ENCODE measurements around the gene APBA2.
"Not testable (repeated sequence)": the region's sequence is repeated elsewhere in the genome, so short reads cannot be mapped to it uniquely, and the experiment has no call there.

The APBA2 gene

GRCh38 chr15:28885630-28886430 is at the start of gene APBA2:
Gene APBA2, plus strand, starts transcription at chr15:28885974. Its CDS starts 167,911 bp downstream, at chr15:29053885.
- no peak for FAIRE-seq

- not testable (repeated sequence) for FAIRE-seq
These were observed 45.5 kb upstream of the APBA2 start for GRCh38 chr15:28840285-28840684.

- not testable (repeated sequence) for FAIRE-seq
These were observed 43.6 kb upstream of the APBA2 start for GRCh38 chr15:28842210-28842609.

- not testable (repeated sequence) for FAIRE-seq
These were observed 42.3 kb upstream of the APBA2 start for GRCh38 chr15:28843520-28843919.

GRCh38 chr15:28844147-28844546 is 41.6 kb upstream of the APBA2 start:
- not testable (repeated sequence) for FAIRE-seq

GRCh38 chr15:28847247-28847646 is 38.5 kb upstream of the APBA2 start:
- FAIRE-seq: not testable (repeated sequence)

- not testable (repeated sequence) for FAIRE-seq
These were observed 37.8 kb upstream of the APBA2 start for GRCh38 chr15:28847959-28848358.

- FAIRE-seq: not testable (repeated sequence)
These were observed 37.3 kb upstream of the APBA2 start, which contains the start of gene GOLGA6L7 for GRCh38 chr15:28848521-28848920. Gene GOLGA6L7, minus strand, starts transcription at chr15:28848644. Its CDS starts 95 bp downstream, at chr15:28848549.

- not testable (repeated sequence) for FAIRE-seq
These were observed 36.5 kb upstream of the APBA2 start for GRCh38 chr15:28849271-28849670.

- not testable (repeated sequence) for FAIRE-seq
These were observed 36.0 kb upstream of the APBA2 start for GRCh38 chr15:28849766-28850165.

GRCh38 chr15:28853654-28854053 is 32.1 kb upstream of the APBA2 start:
- FAIRE-seq: not testable (repeated sequence)

- FAIRE-seq: not testable (repeated sequence)
These were observed 31.2 kb upstream of the APBA2 start for GRCh38 chr15:28854578-28854977.

GRCh38 chr15:28861031-28861534 is 24.7 kb upstream of the APBA2 start:
- FAIRE-seq: no peak

- not testable (repeated sequence) for FAIRE-seq
These were observed 24.0 kb upstream of the APBA2 start for GRCh38 chr15:28861589-28862293.

GRCh38 chr15:28868744-28869345 is 16.9 kb upstream of the APBA2 start:
- no peak for FAIRE-seq

- no peak for FAIRE-seq
These were observed 14.6 kb upstream of the APBA2 start for GRCh38 chr15:28871168-28871567.

- FAIRE-seq: no peak
These were observed 12.8 kb upstream of the APBA2 start for GRCh38 chr15:28873006-28873405.

GRCh38 chr15:28873585-28874190 is 12.1 kb upstream of the APBA2 start:
- no peak for FAIRE-seq

GRCh38 chr15:28875461-28876000 is 10.2 kb upstream of the APBA2 start:
- no peak for FAIRE-seq

- no peak for FAIRE-seq
These were observed 9.5 kb upstream of the APBA2 start for GRCh38 chr15:28876131-28876844.

GRCh38 chr15:28876845-28877185 is 9.0 kb upstream of the APBA2 start:
- no peak for FAIRE-seq

GRCh38 chr15:28878209-28878608 is 7.6 kb upstream of the APBA2 start:
- FAIRE-seq: no peak

Data from TTC549 (cell line).